ENCODE measurements around the gene KICS2.

The KICS2 gene

DNA sequence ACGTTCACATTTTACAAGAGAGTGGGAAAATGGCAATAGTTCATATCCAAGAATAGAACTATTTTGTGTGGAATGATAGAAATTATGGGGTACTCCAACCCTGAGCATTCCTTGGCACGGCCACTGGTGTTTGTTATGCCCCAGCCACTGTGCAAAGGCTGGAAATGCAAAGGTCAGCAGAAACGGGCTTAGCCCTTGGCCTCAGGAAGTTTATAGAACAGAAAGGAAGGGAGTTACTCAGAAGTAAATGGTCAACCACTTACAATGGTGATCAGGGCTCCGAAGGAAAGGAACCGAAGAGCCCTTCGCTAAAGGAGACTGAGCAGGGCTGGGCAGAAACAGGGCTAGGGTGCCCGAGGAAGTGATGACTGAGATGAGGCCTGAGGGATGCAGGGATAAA is 45.1 kb downstream of the KICS2 start:
- no peak overlapping the region for H3K9ac ChIP-seq (ENCODE audit: low read length)
- H3K9me2 ChIP-seq (replicated peaks; ENCODE audit: insufficient read depth, low read length), result no peaks in the 10 kb centered on the region
- H3F3A ChIP-seq (ENCODE audit: insufficient read depth, low read length), result no peaks in the 10 kb centered on the region

DNA sequence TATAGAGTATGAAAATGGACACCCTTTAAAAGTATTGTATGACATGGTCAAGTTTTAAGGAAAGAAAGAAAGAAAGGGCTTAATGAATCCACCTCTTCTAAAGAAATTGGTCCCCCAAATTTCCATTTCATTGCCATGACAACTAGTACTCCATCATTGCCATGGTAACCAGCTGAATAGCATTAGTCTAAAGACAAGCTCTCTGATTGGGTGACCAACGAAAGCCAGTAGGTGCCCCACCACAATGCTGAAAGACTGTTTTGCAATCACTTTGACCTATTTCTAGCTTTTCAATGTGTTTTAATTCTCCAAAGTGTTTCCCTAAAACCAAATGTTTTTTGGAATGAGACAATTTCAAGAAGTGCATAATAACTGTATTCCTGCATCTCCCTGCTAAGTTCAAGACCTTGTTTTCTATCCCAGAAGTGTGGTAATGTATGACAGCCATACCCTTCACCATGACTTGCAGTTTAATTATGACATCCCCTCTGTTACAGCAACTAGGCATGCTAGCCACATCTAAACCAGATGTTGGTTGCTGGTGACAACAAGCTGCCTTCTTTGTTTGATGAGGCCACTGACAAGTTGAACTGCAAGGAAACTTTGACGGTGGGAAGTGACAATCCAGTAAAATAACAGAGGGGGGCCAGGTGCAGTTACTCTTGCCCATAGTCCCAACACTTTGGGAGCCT is 46.7 kb downstream of the KICS2 start:
- H2AFZ ChIP-seq (ENCODE audit: low read length), result no peak overlapping the region
- H3K9ac ChIP-seq (ENCODE audit: low read length), result no peak overlapping the region
- TF ChIP-seq, protein P1, sequence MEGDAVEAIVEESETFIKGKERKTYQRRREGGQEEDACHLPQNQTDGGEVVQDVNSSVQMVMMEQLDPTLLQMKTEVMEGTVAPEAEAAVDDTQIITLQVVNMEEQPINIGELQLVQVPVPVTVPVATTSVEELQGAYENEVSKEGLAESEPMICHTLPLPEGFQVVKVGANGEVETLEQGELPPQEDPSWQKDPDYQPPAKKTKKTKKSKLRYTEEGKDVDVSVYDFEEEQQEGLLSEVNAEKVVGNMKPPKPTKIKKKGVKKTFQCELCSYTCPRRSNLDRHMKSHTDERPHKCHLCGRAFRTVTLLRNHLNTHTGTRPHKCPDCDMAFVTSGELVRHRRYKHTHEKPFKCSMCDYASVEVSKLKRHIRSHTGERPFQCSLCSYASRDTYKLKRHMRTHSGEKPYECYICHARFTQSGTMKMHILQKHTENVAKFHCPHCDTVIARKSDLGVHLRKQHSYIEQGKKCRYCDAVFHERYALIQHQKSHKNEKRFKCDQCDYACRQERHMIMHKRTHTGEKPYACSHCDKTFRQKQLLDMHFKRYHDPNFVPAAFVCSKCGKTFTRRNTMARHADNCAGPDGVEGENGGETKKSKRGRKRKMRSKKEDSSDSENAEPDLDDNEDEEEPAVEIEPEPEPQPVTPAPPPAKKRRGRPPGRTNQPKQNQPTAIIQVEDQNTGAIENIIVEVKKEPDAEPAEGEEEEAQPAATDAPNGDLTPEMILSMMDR (IDR thresholded peaks at IDR 0.05; ENCODE audit: low read length), result no peak
- TF ChIP-seq EZH2phosphoT487 (IDR thresholded peaks at IDR 0.05; ENCODE audit: low read length) (no peak), EZH2 (optimal IDR thresholded peaks at IDR 0.05; ENCODE audit: low read depth, low read length) (no peak)
- no peak overlapping the region for H3K4me3 ChIP-seq (ENCODE audit: low read length)
- no peaks in the 10 kb centered on the region for H3K4me1 ChIP-seq (ENCODE audit: low read length)
- H3K79me2 ChIP-seq (ENCODE audit: low read length), result no peaks in the 10 kb centered on the region
- H3K4me2 ChIP-seq (ENCODE audit: low read depth, low read length), result no peak overlapping the region
- no peaks in the 10 kb centered on the region for H3K27me3 ChIP-seq (replicated peaks; ENCODE audit: insufficient read depth, low read length)
- H3K36me3 ChIP-seq (replicated peaks; ENCODE audit: insufficient read depth, low read length), result no peaks in the 10 kb centered on the region
- no peak overlapping the region for H3K27ac ChIP-seq (ENCODE audit: low read length)
- H4K20me1 ChIP-seq (ENCODE audit: insufficient read depth, low read length), result no peaks in the 10 kb centered on the region
- H3F3A ChIP-seq (ENCODE audit: insufficient read depth, low read length), result no peaks in the 10 kb centered on the region
- H3K9me3 ChIP-seq (replicated peaks; ENCODE audit: insufficient read depth, low read length), result no peaks in the 10 kb centered on the region
- H3K9me2 ChIP-seq (replicated peaks; ENCODE audit: insufficient read depth, low read length), result no peaks in the 10 kb centered on the region
- DNase-seq, result no peak

More for the DNA sequence above, 45.1 kb downstream of the KICS2 start:
- no peak overlapping the region for H3K4me3 ChIP-seq (ENCODE audit: low read length)
- H3K27me3 ChIP-seq (replicated peaks; ENCODE audit: insufficient read depth, low read length), result no peaks in the 10 kb centered on the region
- no peak for DNase-seq
- TF ChIP-seq EZH2 (optimal IDR thresholded peaks at IDR 0.05; ENCODE audit: low read depth, low read length) (no peak), EZH2phosphoT487 (IDR thresholded peaks at IDR 0.05; ENCODE audit: low read length) (no peak)
- TF ChIP-seq, protein P1 (IDR thresholded peaks at IDR 0.05; ENCODE audit: low read length), result no peak
- no peak overlapping the region for H3K27ac ChIP-seq (ENCODE audit: low read length)
- H3K4me1 ChIP-seq (ENCODE audit: low read length), result no peaks in the 10 kb centered on the region
- no peaks in the 10 kb centered on the region for H4K20me1 ChIP-seq (ENCODE audit: insufficient read depth, low read length)
- no peaks in the 10 kb centered on the region for H3K9me3 ChIP-seq (replicated peaks; ENCODE audit: insufficient read depth, low read length)
- no peak overlapping the region for H3K4me2 ChIP-seq (ENCODE audit: low read depth, low read length)
- no peaks in the 10 kb centered on the region for H3K79me2 ChIP-seq (ENCODE audit: low read length)
- H3K36me3 ChIP-seq (replicated peaks; ENCODE audit: insufficient read depth, low read length), result no peaks in the 10 kb centered on the region
- H2AFZ ChIP-seq (ENCODE audit: low read length), result no peak overlapping the region

DNA sequence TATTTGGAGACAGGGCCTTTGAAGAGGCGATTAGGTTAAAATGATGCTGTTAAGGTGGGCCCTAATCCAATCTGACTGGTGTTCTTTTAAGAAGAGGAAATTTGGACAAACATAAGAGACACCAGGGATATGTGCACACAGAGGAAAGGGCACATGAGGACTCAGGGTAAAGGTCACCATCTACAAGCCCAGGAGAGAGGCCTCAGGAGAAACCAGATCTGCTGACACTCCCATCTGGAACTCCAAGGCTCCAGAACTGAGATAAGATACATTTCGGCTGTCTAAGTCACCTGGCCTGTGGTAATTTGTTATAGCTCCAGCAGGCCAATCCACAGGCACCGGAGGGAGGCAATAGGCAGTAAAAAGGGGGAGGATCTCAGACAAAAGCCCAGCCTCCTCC is 48.6 kb downstream of the KICS2 start:
- no peak overlapping the region for H3K27ac ChIP-seq (ENCODE audit: low read length)
- no peaks in the 10 kb centered on the region for H3F3A ChIP-seq (ENCODE audit: insufficient read depth, low read length)
- TF ChIP-seq, protein P1 (IDR thresholded peaks at IDR 0.05; ENCODE audit: low read length), result no peak
- TF ChIP-seq EZH2phosphoT487 (IDR thresholded peaks at IDR 0.05; ENCODE audit: low read length) (no peak), EZH2 (optimal IDR thresholded peaks at IDR 0.05; ENCODE audit: low read depth, low read length) (no peak)
- no peaks in the 10 kb centered on the region for H4K20me1 ChIP-seq (ENCODE audit: insufficient read depth, low read length)
- no peak overlapping the region for H2AFZ ChIP-seq (ENCODE audit: low read length)
- H3K9me2 ChIP-seq (replicated peaks; ENCODE audit: insufficient read depth, low read length), result no peaks in the 10 kb centered on the region
- no peaks in the 10 kb centered on the region for H3K4me1 ChIP-seq (ENCODE audit: low read length)
- no peak overlapping the region for H3K4me3 ChIP-seq (ENCODE audit: low read length)
- H3K36me3 ChIP-seq (replicated peaks; ENCODE audit: insufficient read depth, low read length), result no peaks in the 10 kb centered on the region
- H3K4me2 ChIP-seq (ENCODE audit: low read depth, low read length), result no peak overlapping the region
- no peak for DNase-seq
- H3K9ac ChIP-seq (ENCODE audit: low read length), result no peak overlapping the region
- H3K9me3 ChIP-seq (replicated peaks; ENCODE audit: insufficient read depth, low read length), result no peaks in the 10 kb centered on the region
- no peaks in the 10 kb centered on the region for H3K27me3 ChIP-seq (replicated peaks; ENCODE audit: insufficient read depth, low read length)
- H3K79me2 ChIP-seq (ENCODE audit: low read length), result no peaks in the 10 kb centered on the region
